Mammary epithelial cell (primary cell): ENCODE results near the gene RNU11.

Source experiments
- CTCF ChIP-seq, 2 donors: IDR thresholded peaks in 1 of 2; conservative IDR thresholded peaks in 1 of 2; 2 replicates each; pipeline ENCODE4 v1.5.1; 2011 to 2012; ENCODE audit warnings: inconsistent platforms in 2 of 2, low read length in 2 of 2, mild to moderate bottlenecking in 2 of 2, control low read depth in 1 of 2, low read depth in 1 of 2; ENCODE audit not compliant: insufficient read depth in 1 of 2; ENCODE audit errors: extremely low read depth in 1 of 2
- EZH2 ChIP-seq: IDR thresholded peaks from 2 replicates; pipeline ENCODE4 v1.6.1; 2012; ENCODE audit warnings: low read length, inconsistent platforms, borderline replicate concordance

GRCh38 chr1:28656335-28656734 is 7.9 kb downstream of the RNU11 start:
- TF ChIP-seq CTCF (conservative IDR thresholded peaks at IDR 0.05 in 1 of 2, IDR thresholded peaks at IDR 0.05 in 1 of 2; ENCODE audit: extremely low read depth in 1 of 2, insufficient read depth in 1 of 2, low read depth in 1 of 2, low read length in 2 of 2) (no peak), EZH2 (no peak)
